ENCODE data around the gene MEI1. TPM values are rescaled to one million over a fixed set of nuclear protein-coding genes. Genes with fewer than 3 reads are reported as not detected.
"Not testable (repeated sequence)": the region's sequence is repeated elsewhere in the genome, so short reads cannot be mapped to it uniquely, and the experiment has no call there.

Gene MEI1
- polyA plus RNA-seq, 3 donors: 1.9 to 2.7 (median 2.4) TPM

DNA sequence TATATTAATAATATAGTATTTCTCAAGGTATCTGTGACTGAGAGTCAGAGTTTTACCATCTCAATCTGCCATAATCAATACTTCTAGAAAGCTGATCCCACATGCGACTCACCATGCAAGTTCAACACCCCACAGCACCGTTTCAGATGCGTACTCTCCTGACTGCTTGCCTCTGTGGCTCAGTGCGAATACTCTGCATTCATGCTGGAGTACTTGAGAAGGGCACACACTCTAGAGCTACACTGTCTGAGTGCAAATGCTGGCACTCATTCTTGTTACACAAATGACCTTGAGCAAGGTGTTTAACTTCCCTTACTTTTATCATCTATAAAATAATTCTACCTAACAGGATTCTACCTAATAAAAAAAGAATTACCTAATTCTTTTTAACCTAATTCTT is 23.2 kb upstream of the MEI1 start:
- DNase-seq (ENCODE audit: low read depth in 3 of 3, low spot score in 2 of 3): no peak

DNA sequence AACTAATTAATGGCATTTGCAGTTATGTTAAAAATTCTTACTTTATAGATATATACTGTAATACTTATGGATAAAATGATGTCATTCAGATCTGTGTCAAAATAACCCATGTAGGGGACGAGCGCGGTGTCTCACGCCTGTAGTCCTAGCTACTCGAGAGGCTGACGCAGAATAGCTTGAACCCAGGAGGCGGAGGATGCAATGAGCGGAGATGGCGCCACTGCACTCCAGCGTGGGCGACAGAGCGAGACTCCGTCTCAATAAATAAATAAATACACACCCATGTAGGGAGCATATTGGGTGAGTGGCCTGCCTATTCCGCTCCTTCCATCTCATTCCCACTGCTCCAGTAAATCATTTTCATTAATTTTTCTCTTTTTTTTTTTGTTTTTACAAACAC is 17.7 kb upstream of the MEI1 start:
- no peak for DNase-seq (ENCODE audit: low read depth in 3 of 3, low spot score in 2 of 3)

DNA sequence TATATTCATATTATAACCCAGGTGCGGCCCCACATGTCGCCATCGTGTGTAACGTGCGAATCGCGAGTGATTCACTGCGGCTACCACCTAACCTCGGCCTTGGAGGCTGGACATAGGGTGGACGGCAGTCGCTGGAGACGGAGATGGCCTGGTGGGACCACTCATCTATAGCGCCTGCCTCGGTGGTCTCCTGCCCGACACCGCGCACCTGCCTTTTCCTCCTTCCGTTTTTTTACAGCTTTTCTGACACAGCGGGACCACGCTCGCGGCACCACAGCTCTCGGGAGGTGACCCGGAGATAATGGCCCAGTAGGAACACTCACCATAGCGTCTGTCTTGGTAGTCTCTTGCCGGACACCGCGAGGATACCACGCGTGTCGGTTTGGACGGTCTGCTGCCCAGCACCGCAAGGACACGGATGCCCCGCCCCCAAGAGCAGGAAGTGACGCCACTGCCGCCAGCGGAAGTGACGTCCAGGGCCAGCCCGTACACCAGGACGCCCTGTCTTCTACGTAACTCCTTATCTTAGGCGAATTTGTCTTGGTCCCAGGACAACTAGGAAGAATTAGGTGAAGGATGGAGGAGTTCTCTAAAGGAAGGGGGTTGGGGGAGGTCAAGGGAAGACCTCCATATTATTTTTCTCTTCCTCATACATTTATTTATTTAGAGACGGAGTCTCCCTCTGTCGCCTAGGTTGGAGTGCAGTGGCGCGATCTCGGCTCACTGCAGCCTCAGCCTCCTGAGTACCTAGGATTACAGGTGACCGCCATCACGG is 17.1 kb upstream of the MEI1 start:
- DNase-seq (ENCODE audit: low read depth in 3 of 3, low spot score in 2 of 3): peak; percentile 66 to 76 (median 72)

DNA sequence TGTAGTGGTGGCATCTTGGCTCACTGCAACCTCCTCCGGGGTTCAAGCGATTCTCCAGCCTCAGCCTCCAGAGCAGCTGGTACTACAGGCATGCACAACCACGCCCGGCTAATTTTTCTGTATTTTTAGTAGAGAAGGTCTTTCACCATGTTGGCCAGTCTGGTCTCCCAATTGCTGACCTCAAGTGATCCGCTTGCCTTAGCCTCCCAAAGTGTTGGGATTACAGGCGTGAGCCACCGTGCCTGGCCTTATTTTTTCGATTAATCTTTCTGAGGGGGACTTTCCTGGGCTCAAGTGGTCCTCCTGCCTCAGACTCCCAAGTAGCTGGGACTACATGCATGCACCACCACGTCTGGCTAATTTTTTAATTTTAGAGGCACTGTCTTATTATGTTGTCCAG is 16.3 kb upstream of the MEI1 start:
- DNase-seq (ENCODE audit: low read depth in 3 of 3, low spot score in 2 of 3): no peak

DNA sequence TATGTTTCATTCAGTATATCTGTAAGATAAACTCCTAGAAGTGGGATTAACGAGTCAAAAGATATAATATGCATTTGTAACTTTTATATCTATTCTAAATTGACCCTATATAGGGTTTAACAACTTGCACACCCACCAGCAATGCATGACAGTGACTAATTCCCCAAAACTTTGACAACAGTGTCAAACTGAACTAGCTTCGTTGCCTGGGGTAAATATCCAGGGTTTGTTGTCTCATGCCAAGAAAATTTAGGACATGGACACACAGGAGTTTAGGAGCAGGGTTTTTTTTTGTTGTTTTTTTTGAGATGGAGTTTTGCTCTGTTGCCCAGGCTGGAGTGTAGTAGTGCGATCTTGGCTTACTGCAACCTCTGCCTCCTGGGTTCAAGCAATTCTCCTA is 15.7 kb upstream of the MEI1 start:
- no peak for DNase-seq (ENCODE audit: low read depth in 3 of 3, low spot score in 2 of 3)

DNA sequence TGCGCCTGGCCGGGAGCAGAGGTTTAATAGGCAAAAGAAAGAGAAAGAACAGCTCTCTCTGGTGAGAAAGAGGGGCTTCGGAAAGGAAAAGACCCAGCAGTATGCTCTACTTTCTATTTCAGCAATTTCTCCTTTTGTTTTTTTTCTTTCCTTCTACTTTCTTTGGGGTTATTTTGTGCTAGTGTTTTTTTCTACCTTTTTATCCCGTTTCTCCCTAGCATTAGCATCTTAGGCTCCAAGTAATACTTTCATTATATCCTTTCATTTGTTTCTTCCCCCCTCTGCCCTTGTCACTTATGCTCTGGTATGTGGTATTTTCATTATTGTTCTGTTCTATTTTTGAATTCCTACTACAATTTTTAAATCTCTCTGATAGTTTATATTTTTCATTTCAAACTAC is 15.1 kb upstream of the MEI1 start:
- no peak for DNase-seq (ENCODE audit: low read depth in 3 of 3, low spot score in 2 of 3)

DNA sequence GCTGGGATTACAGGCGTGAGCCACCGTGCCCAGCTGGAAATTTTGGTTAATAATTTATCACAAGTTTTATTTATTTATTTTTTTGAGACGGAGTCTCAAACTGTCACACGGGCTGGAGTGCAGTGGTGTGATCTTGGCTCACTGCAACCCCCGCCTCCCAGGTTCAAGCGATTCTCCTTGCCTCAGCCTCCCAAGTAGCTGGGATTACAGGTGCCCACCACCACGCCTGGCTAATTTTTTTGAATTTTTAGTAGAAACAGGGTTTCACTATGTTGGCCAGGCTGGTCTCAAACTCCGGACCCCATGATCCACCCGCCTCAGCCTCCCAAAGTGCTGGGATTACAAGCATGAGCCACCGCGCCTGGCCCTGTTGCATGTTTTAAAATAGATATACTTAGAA is 12.4 kb upstream of the MEI1 start:
- DNase-seq (ENCODE audit: low read depth in 3 of 3, low spot score in 2 of 3): not testable (repeated sequence)

DNA sequence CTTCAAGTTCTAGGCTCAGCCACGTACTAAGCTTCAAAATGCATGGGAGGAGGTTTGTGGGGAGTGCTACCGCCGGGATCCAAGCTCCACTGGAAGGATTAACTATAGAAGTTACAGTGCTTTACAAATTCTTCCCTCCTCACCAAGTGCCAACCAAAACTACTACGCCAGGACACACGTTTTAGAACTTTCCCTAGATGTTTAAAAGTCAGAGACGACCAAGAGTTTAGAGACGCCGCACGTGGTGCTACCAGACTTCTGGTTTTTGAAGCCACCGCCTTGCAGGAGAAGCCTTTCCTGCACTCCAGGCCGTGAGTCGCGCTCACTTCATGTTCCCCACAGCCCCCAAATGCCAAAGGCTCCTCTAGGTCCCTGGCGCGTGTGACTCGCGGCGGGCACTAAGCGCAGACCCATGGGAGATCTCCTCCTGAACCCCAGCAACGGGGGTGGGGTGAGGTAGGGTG is 11.4 kb upstream of the MEI1 start:
- DNase-seq (ENCODE audit: low read depth in 3 of 3, low spot score in 2 of 3): no peak

DNA sequence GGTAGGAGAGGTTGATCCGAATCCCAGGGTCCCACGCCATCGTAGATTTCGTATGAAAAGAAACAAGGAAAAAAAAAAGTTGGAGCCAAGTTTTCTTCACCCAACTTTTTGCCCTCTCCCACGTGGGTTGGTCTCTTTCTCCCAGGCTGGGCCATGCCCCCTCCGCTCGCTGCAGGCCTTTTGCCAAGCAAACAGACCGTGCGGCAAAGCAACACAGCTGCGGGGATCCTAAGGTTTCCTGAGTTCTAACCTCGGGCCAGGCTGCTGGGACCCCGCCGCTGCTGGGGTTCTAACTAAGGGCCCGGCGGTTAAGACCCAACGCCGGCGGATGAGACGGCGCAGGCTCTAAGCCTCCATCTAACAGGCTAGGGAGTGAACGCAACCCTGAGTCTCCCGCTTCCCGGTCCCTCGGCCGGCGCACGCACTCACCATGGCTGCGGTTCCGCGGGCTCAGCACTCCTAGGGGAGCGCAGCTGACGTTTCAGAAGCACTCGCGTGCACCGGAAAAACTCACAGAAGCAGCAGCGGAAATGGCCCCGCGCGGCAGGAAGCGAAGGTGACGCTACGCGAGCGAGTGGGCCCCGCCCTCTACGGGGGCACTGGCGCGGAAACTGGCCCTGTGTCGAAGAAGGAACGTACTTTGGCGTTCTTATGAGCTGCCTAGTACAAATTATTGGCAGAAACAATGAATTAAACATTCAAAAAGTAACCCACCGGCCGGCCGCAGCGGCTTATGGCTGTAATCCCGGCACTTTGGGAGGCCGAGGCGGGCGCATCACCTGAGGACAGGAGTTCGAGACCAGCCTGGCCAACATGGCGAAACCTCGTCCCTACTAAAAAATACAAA is 10.7 kb upstream of the MEI1 start, which contains the start of gene SNU13:
TSS of gene SNU13 (minus strand) at position 503 of the 847 bp plus-strand sequence. CDS start at position 432, 71 bp downstream.
- DNase-seq (ENCODE audit: low read depth in 3 of 3, low spot score in 2 of 3): peak in 2 of 3 donors; percentile 81 to 84

DNA sequence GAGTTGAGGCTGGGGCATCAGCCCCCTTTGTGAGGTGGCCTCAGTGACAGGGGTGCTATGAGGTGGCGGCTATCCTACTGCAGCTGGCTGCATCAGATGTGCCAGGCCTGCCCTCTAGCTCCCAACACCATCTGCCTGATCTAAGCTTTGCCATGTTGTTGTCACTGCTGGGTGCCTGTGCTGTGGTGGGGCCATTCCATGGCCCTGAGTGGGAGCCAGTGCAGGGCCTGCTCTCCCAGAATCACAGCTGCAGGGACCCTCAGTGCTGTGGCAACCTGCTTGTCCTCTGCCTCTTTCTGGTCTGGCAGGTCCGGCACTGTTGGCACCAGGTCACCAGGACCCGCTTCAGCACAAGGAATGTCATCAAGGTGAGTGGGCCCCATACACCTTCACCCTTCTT is 8.8 kb upstream of the MEI1 start:
- no peak for DNase-seq (ENCODE audit: low read depth in 3 of 3, low spot score in 2 of 3)

DNA sequence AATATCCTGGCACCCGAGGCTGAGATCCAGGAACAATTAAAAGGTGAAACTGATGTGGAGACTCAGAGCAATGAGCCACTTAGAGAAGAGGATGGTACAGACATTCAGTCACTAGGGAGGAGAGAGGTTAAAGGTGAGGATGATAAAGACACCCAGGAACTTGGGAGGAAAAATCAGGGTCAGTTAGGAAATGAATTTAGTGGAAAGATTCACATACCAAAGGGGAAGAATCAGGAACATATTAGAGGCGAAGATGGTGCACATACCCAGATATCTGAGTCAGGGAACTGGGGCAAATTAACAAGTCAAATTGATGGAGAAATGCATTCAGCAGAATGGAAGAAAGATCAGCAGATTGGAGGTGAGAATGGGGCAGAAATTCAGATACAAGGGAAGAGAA is 4.1 kb upstream of the MEI1 start:
- DNase-seq (ENCODE audit: low read depth in 3 of 3, low spot score in 2 of 3): no peak

DNA sequence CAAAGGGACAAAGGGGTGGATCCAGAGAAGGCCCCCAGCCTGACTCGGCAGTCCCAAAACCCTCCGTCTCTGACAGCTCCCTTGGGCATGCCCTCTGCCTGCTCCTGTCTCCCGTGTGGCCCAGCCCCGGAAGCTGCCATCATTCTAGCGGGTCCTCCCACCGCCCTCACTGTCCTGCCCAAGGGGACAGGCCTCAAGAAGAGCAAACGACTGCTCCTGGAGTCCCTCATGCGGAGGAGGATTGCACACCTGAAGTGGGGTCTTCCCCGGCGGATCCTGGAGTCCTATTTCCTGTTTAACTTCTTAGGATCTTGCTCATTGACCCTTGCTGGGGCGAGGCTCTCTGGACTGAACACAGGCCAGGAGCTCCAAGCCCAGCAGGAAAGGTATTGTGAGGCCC is 2.6 kb upstream of the MEI1 start:
- no peak for DNase-seq (ENCODE audit: low read depth in 3 of 3, low spot score in 2 of 3)

DNA sequence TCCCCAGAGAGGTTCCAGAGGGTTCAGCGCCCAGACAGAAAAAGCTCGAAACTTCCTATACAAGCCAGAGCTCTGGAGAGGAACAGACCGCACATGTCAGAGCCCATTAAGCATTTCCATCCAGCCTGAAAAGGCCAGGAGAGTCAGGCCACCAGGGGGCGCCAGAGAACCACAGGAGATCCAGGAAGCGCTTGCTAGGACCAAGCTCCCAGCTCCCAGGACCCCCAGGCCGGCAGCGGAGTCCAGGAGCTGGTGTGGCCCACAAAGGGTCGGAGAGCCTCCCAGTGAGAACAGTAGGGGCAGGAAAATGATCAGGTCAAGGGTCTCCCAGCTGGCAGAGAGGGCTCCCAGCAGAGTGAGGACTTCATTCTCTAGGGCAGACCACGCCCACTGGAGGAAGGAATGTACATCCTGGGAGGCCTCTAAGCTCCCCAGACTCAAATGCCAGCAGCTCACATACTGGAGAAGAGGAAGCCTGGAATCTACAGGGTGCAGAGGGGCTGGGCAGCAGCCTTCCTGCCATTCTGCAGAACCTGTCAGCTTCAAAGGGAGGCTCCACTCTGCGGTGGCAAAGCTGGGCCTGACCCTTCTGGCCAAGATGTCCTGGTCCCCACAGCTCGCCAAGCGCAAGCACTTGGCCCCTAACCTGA is 2.1 kb upstream of the MEI1 start:
- peak; percentile 88 to 92 (median 90) for DNase-seq (ENCODE audit: low read depth in 3 of 3, low spot score in 2 of 3)

DNA sequence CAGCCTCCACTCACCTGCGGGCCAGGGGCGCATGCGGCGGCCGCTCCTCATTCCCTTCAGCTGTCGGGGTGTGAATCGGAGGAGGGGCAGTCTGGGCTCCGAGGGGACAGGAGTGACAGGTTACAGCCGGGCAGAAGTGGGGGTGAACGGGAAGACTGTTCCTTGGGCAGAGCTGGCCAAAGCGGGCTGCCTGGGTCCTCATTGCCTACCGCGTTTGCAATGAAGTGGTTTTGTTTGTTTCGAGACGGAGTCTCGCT is 733 bp downstream of the MEI1 start:
- DNase-seq (ENCODE audit: low read depth in 3 of 3, low spot score in 2 of 3): no peak

DNA sequence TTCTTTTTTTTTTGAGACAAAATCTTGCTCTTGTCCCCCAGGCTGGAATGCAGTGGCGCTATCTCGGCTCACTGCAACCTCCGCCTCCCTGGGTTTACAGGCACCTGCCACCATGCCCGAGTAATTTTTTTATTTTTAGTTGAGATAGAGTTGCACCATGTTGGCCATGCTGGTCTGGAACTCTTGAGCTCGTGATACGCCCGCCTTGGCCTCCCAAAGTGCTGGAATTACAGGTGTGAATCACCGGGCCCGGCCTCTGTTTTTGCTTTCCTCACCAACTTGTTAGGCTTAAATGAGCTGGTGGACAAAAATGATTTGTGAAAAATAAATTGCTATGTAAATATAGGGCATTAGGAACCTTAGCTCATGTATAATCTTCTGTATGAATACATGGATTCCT is 3.5 kb downstream of the MEI1 start:
- DNase-seq (ENCODE audit: low read depth in 3 of 3, low spot score in 2 of 3): no peak

DNA sequence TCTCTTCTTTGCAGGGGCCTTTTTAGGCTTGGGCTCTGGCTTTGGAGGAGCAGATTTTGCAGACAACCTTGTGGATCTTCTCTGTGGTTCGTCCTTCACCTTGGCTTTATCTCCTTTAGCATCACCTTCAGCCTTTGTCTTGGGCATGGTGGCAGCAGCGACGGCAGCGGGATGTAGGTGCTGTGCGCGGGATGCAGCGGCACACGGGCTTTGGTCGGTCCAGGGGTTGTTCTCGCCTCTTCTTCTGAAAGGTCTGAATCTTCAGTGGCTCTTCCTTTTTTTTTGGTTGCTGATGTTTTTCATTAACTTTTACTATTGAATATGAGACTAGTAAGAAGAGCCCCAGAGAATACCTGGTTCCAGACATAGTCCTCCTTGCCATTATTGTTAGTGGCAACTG is 10.0 kb downstream of the MEI1 start:
- DNase-seq (ENCODE audit: low read depth in 3 of 3, low spot score in 2 of 3): no peak

DNA sequence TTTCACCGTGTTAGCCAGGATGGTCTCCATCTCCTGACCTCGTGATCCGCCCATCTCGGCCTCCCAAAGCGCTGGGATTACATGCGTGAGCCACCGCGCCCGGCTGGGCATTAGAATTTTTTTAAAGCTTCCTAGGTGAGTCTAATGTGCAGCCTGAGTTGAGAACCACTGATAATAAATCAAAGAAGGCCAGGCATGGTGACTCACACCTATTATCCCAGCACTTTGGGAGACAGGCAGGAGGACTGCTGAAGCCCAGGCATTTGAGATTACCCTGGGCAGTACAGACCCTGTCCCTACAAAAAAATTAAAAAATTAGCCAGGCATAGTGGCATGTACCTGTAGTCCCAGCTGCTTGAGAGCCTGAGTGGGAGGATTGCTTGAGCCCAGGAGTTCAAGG is 13.7 kb downstream of the MEI1 start:
- DNase-seq (ENCODE audit: low read depth in 3 of 3, low spot score in 2 of 3): no peak

DNA sequence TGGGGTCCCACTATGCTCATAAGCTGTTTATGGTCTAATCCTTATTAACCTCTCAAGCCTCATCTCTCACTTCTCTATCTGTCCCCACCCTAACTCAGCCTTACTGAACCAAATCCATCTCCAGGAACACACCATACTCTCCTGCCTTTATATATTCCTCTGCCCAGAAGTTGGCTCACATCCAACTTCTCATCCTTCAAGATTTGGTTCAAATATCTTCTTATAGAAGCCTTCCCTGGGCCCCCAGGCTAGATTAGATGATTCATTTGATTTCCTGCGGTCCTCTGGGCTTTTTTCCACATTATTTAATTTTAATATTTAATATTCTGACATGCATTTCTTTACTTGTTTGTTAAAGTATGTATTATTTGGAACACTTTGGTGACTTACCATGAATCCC is 23.2 kb downstream of the MEI1 start:
- DNase-seq (ENCODE audit: low read depth in 3 of 3, low spot score in 2 of 3): no peak

DNA sequence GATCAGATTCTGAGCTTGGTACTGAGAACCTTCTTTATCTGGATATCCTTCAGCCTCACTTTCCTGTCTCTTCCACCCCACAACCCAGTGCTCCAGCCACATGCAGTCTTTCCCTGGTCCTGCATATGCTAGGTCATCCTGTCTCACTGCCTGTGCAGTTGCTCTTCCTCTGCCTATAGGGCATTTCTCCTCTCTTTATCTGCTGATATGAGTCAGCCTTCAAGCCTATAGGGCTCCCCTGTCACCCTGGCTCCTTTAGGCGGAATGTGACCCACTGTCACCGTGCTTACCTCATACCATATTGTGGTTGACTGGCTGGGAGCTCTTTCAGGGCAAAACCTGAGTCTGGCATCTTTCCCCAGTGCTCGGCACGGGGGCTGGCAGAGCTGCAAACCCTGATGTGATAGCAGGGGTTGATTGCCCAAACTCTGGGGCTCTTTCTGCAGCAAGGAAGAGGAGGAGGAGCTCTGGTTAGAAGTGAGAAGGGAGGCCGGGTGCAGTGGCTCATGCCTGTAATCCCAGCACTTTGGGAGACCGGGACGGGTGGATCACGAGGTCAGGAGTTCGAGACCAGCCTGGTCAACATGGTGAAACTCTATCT is 26.3 kb downstream of the MEI1 start:
- no peak for DNase-seq (ENCODE audit: low read depth in 3 of 3, low spot score in 2 of 3)

DNA sequence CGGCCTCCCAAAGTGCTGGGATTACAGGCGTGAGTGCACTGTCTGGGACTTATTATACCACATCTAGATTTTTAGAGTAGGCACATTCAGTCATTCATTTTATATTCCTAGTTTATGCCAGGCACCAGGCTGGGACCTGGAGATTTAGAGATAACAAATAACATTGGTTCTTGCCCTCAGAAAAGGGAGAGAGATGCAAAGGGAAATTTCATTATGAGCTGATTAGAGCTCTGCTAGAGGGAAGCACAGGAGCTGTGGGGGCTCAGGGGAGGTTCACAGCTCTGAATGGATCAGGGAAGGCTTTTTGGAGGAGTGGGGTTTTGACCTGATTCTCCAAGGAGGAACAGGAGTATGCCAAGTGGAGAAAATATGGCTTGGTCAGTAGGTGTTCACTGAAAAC is 32.3 kb downstream of the MEI1 start:
- no peak for DNase-seq (ENCODE audit: low read depth in 3 of 3, low spot score in 2 of 3)

DNA sequence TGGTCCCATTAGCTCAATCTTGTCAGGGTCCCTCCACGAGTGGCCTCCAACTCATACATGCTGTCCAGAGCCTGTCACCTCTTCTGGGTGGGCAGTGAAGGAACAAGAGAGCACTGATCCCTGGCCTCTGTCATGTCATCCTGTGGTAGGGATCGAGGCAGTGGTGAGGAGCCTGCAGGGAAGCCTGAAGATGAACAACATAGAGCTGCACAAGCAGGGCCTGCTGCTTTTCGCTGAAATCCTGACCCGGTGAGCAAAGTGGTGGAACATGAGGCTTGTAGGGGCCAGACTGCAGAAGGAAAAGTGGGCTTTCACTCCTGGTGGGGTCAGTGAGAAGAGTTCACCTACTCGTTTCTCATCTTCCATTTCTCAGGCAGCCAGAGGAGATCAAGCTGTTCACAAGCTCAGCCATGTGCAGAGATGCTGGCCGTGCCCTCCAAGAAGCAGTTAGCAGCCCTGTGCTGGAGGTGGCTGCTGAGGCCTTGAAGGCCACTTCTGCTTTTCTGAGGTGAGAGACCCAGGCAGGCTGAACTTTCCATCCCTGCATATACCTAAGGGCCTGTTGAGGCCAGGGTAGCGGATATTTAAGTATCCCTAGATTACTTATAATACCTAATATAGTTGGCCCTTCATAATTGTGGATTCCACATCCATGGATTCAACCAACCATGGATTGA is 32.9 kb downstream of the MEI1 start:
- DNase-seq (ENCODE audit: low read depth in 3 of 3, low spot score in 2 of 3): no peak

Data from right renal cortex interstitium (tissue), 3 donors.